ENCODE measurements around the gene ZNF326.
"Not testable (repeated sequence)": the region's sequence is repeated elsewhere in the genome, so short reads cannot be mapped to it uniquely, and the experiment has no call there.

The ZNF326 gene

GRCh38 chr1:89971600-89971999 lies 23.3 kb upstream of the ZNF326 start:
- DNase-seq = no peak

DNA sequence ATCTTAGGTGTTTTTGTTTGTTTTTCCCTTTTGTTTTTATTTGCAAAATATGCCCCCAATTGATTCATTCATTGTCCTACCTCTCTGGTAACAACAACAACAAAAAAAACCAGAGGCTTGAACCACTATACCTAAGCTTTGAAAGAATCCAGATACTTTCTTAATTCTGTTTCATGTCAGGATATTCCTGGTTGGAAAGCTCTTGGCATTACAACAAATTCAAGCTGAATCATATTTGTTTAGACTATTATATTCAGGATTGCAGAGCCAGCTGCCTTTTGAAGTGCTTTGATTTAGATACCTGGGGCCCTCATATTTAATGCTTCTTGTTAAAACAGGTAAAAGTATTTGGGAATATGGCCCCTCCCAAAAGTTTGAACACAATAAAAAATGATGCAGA lies 22.9 kb upstream of the ZNF326 start:
- DNase-seq = no peak

DNA sequence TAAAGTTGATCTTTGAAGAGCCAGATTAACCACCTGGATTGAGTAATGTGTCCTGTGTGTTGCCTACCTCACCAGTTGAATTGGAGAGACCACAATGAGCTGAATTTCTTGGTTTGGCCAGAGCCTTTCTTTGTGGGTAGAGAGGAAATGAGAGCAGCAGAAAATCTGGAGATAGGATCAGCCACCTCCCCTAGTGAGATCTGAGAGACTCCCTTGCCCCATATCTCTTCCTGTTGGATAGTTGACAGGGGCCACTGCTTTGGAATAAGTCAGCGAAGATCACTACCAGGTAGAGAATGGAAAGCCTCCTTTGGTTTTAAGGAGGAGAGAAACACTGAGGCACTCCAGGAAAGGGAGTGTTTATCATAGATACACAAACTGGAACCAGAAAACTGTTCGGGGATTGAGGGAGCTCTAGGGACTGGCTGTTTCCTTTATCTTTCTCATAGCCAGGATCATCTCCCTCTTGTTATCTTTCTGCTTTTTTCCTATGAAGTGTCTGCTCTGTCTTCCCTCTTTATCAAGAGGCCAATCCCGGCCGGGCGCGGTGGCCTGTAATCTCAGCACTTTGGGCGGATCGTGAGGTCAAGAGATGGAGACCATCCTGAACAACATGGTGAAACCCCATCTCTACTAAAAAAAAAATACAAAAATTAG lies 21.3 kb upstream of the ZNF326 start:
- DNase-seq = no peak

DNA sequence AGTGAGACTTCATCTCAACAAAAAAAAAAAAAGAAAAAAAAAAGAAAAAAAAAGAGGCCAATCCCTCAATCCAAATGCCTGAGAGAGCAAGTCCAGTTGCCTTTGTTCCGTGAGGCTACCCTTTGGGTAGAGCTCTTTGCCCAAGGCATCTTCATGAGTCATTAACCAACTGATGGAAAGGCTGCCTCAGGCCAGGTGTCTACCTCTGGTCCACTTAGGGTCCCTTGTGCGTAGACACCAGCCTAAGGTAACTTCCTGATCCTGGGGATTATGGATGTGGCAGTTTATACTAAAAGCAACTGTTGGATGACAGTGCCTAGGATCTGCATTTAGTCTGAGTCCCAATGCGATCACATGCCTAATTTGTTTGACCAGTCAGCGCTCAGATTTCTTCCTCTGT lies 20.7 kb upstream of the ZNF326 start:
- DNase-seq = no peak

DNA sequence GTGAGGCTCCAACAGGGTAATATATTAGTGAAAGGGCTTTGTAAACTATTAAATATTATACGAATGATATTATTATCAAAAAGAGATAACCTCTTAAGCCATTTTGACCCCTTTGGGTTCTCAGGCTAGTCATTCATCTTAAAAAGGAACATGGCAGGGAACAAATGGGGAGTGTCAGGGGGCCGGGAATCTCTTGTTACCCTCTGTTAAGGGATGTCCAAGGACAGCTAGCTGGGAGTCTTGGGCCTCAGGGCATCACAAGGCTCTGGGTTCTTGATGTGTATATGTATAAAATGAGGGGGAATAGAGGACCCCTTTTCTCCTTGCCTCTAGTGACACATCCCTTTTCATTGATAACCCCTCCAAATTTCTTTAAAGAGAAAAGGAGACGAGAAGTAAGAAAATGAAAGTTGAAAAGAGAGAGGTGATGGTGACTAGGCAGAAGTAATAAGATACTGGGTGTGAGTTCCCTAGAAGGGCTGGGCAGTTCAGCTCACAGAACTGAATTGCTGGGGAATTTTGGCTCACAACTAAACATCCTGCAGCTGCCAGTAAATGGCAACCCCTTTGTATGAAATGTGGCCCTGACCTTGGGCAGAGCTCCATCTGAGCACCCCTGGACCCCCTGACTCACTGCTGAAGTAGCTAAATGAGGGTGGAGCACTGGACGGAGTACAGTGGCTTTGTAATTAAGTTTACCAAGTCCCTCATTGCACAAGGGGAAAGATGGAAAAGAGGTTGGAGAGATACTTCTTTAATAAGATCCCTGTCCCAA lies 20.0 kb upstream of the ZNF326 start:
- no peak for DNase-seq

- no peak for DNase-seq
Measured at GRCh38 chr1:89975540-89976125, 19.3 kb upstream of the ZNF326 start.

- no peak for DNase-seq
Measured at GRCh38 chr1:89978755-89979154, 16.2 kb upstream of the ZNF326 start.

DNA sequence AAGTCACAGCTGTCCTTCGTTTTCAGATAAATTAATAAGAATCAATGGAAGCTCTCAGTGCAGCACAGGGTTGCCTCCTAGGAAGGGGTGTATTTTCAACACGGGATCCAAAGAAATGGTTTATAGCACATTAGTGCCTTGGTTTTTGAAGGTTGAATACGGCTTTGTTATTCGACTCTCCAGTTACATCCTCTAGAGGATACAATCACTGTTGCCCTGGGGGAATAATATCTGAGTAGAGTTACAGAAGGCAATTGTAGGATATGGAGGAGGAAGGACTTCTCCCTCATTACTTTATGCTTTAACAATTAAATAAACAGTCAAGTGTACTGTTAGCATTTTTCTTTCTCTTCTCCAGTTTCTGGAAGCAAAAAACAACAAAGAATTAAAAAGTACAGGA lies 14.3 kb upstream of the ZNF326 start:
- peak; percentile 89 for DNase-seq

DNA sequence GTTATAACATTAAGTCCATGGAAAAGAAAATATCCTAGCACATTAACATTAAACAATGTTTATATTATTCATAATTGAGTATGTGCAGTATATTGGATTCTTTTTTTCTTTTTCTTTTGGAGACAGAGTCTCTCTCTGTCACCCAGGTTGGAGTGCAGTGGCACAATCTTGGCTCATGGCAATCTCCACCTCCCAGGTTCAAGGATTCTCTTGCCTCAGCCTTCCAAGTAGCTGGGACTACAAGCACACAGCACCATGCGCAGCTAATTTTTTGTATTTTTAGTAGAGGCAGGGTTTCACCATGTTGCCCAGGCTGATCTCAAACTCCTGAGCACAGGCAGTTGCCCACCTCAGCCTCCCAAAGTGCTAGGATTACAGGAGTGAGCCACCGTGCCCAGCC lies 12.1 kb upstream of the ZNF326 start:
- DNase-seq = not testable (repeated sequence)

DNA sequence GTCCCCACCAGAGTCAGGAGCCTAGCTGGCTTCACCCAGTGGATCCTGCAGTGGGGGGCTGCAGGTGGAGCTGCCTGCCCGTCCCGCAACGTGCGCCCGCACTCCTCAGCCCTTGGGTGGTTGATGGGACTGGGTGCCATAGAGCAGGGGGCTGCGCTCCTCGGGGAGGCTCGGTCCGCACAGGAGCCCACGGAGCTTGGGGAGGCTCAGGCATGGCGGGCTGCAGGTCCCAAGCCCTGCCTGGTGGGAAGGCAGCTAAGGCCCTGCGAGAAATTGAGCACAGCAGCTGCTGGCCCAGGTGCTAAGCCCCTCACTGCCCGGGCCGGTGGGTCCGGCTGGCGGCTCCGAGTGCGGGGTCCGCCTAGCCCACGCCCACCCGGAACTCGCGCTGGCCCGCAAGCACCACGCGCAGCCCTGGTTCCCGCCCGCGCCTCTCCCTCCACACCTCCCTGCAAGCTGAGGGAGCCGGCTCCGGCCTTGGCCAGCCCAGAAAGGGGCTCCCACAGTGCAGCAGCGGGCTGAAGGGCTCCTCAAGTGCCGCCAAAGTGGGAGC lies 10.3 kb upstream of the ZNF326 start:
- not testable (repeated sequence) for DNase-seq

GRCh38 chr1:89986020-89986419 lies 8.9 kb upstream of the ZNF326 start:
- peak; percentile 59 for DNase-seq

- DNase-seq = peak; percentile 82
Measured at GRCh38 chr1:89987159-89987819, 7.6 kb upstream of the ZNF326 start.

- DNase-seq = no peak
Measured at GRCh38 chr1:89989099-89989498, 5.8 kb upstream of the ZNF326 start.

DNA sequence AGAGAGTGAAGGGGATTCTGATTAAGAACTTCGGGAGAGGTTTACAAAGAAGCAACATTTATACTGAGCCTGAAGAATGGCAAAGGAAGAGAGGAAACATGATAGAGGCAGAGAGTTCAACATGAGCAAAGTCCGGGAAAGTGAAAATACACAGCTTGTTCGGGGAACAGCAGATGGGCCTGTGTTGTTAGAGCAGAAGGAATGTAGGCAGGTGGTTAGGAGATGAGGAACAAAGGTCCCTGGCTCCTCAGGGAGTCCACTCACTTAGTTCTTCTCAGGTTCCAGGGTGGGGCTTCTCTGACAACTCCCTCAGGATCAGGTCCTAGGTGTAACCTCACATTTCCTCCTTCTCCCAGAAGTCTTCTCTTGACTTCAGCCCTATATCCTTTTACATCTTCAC lies 5.1 kb upstream of the ZNF326 start:
- peak; percentile 99 for DNase-seq

GRCh38 chr1:89990976-89991831 lies 3.7 kb upstream of the ZNF326 start:
- peak; percentile 45 for DNase-seq

GRCh38 chr1:89993541-89993940 lies 1.4 kb upstream of the ZNF326 start:
- DNase-seq = no peak

GRCh38 chr1:89994231-89994804 lies 592 bp upstream of the ZNF326 start:
- DNase-seq = no peak

DNA sequence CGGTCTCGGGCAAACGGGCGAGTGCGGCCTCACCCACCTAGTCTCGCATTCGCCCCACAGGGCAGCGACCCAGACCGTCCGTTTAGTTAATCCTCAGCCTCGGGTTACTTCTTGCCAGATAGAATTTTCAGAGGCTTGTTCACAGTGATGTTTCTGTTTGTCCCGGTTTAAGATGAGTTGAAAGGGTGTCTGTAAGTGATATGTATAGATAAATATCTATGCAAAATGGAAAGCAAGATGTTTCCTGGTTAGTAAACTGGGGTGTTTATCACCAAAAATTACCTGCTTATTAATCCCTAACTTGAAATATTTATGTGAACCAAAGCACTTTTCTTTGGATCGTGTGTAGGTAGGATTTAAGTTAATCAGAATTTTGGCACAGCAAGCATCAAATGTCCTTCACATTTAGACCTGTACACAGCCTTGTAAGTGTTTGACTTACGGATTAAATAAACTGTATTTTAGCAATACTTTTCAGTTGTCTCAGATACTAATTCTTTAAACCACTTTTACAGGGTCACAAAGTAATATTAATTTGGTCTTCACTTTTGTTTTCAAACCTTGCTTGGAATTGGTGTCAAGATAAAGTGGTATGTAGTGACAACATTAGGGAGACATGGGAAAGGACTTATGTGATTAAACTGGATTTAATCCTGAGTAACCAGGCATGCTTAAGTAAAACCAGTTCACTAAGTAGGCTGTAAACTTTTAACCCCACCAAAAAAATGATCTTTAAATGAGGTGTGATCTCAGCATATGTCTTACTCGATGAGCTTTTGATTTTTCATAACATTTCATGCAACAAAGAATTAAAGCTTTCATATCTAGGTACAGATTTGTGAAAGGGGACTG lies 914 bp downstream of the ZNF326 start:
- DNase-seq = no peak

GRCh38 chr1:89996450-89997110 lies 1.7 kb downstream of the ZNF326 start:
- DNase-seq = no peak

- DNase-seq = not testable (repeated sequence)
Measured at GRCh38 chr1:89997152-89997551, 2.2 kb downstream of the ZNF326 start.

Measured in NCI-H2171 treated with DMSO at 0.1 percent for 48 hours (cell line).